SKM-1 treated with dmso at 0.1 percent for 144 hours (cell line): ENCODE results near the gene TADA2A.

Experiments
- DNase-seq: peaks from one replicate; lab custom pipeline; 2025; ENCODE audit not compliant: unreplicated experiment; lab: John Stamatoyannopoulos, UW

Gene TADA2A, protein sequence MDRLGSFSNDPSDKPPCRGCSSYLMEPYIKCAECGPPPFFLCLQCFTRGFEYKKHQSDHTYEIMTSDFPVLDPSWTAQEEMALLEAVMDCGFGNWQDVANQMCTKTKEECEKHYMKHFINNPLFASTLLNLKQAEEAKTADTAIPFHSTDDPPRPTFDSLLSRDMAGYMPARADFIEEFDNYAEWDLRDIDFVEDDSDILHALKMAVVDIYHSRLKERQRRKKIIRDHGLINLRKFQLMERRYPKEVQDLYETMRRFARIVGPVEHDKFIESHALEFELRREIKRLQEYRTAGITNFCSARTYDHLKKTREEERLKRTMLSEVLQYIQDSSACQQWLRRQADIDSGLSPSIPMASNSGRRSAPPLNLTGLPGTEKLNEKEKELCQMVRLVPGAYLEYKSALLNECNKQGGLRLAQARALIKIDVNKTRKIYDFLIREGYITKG

GRCh38 chr17:37406635-37407461 is at the start of gene TADA2A, which contains the start of gene ACACA:
TADA2A (plus strand) TSS chr17:37406886; CDS start chr17:37411366, 4,480 bp downstream.
ACACA (minus strand) TSS chr17:37406836; CDS start chr17:37406299, 537 bp downstream.
- DNase-seq, result peak; percentile 75

- DNase-seq, result peak; percentile 21
Measured at GRCh38 chr17:37358098-37358829, 48.4 kb upstream of the TADA2A start.

DNA sequence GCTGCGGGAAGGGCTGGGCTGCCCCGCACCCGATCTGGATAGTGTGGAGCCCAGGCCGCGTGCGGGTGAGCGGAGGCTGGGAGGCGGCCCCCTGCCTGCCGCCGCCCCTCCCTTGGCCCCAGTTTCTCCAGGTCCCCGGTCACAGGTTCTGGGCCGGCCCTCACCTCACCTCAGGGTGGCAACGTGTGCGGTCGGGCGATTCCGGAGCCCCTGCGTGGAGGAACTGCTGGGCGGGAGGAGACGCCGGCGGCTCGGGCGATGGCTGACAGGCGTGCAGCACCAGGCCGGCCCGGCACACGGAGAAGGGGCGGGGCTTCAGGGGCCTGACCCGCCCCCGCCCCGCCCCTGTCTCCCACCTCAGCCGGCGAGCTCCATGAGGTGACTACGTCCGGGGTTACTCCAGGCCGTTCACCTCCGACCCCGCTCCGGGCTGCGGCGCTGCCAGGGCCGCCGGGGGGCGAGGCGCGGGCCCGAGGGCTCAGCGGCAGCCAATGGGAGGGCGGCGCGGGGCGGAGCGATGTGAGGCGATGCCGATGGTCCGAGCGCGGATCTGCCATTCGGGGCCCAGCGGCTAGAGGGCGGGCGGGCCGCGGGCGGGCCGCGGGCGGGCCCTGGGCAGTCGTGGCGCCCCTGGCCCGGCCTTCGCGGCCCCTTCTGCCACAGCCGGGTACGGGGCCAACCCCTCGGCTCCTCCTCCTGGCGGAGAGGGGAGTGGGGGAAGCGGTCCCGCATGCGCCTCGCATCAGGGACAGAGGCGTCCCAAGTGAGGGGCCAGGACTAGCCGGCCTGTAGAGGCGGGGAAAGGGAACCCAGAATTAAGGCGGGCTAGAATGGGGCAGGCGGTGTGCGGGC is 47.6 kb upstream of the TADA2A start:
- peak; percentile 91 for DNase-seq

GRCh38 chr17:37359682-37360188 is 47.0 kb upstream of the TADA2A start:
- DNase-seq, result no peak

DNA sequence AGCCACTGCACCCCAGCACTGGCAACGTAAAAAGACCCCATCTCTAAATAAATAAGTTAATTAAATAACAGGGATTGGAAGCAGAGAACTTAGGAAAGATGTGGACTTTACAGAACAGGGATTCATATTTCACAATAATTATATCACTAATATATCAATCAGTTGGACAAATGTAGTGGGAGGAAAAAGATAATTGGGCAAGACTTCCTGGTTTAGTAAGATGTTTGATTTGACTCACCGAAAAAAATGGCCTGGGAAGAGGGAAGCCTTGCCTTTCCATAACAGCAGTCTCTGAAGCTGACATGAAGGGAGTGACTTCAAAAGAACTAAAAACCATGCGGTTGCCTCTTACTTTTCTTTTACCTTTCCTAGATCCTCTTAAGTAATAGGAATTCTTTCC is 46.1 kb upstream of the TADA2A start:
- no peak for DNase-seq

DNA sequence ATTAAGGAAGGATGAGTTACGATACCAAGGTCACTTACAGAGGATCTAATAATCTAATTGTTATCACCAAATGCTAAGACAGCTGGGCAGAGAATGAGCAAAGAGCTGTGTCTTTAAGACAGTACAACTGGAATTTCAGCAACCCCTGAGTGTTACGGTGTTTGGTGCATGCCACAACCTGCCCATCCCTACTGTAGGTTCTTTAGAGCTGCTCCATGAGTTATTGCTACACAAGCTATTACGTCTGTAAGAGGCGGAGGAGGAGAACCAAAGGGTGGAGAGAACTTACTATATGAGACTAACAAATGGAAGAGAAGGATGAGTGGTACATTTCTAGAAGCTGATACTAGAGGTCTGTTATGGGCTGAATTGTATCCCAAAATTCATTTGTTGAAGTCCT is 45.1 kb upstream of the TADA2A start:
- DNase-seq, result no peak

GRCh38 chr17:37365589-37365988 is 41.1 kb upstream of the TADA2A start:
- DNase-seq, result no peak

- peak; percentile 28 for DNase-seq
Measured at GRCh38 chr17:37368577-37368976, 38.1 kb upstream of the TADA2A start.

DNA sequence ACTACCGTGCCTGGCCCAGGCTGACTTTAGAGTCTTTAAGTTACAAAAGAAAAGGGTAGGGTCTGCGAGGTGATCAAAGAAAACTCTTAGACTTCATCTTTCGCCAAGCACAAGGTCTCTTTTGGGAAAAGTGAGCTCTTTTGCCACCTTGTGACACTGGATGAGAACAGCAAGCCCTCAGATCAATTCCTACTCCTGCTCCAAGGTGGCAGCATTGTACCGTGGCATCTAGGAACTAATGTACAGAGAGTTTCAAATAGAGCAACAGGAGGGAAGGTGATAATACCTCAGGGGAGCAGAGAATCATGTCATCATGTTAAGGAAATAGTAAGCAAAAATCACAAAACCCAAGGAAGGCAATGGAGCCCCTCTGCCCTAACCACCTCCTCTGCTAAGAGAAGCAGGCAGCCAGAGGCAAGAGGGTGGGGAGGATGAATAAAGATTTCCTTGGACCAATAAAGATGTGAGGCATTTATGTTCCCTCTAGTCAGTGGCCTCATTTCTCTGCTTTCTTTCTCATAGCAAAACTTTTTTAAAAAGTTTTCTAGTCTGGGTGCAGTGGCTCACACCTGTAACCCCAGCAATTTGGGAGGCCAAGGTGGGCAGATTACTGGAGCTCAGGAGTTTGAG is 33.0 kb upstream of the TADA2A start:
- DNase-seq, result peak; percentile 72

DNA sequence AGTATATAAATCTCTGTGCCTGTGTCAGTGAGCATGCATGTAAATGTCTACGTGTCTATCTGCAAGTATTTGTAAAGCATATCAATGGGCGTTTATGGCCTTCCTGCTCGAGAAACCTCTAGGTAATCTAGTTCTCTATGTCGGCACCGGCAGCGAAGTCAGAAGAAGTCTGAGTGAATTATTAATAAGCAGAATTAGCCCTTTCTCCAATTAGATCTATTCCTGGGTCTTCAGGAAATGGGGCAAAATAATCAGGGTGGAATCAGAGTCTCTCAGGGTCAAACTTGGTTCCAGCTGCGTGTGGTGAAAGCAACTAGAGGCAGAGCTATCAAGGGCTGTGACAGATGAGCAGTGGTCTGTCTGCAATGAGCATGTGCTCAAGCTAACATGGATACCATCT is 31.0 kb upstream of the TADA2A start, which contains the start of gene C17orf78:
C17orf78 (plus strand) TSS at position 280 of the 400 bp plus-strand sequence; CDS start at position 388, 108 bp downstream.
- no peak for DNase-seq

DNA sequence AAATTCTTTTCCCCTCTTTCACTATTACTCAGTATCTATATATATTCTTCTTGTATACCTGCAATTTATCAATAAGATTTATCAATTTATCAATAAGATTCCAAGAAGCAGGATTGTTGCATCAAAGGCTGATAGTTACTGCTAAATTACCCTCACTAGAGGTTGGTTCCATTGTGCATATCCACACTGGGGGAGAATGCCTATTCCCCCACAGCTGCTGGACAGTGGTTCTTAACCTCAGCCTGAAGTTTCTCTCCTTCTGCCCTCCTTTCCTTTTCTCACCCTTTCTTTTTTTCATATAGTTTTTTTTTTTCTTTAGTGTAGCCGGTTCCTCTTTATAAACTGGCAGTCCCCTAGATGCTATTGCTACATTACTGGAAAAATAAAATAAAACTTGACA is 24.6 kb upstream of the TADA2A start:
- DNase-seq, result no peak

DNA sequence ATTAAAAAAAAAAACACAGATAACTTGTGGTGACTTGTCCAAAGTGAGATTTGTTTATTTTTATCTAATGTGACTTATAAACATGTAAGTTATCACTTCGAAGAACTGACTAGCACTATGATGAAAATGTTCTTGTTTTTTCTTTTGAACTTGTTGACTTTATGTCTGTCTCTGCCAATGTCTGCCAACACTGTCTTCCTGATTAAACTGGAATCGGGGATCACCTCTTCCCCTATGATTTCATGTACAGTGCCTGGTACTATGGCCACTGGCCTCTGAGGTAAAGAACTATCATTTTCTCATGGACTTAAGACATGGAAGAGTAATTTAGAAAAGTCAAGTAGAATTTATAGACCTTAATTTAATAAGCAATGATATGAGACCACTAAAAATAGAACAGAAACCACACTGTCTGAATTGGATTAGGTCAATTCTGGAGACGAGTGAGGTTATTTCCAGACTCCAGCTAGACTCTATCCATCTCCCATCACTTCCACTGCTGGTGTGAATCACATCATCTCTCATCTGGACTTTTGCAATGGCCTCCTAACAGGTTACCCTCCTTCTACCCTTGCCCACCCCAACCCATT is 22.0 kb upstream of the TADA2A start:
- no peak for DNase-seq

- DNase-seq, result no peak
Measured at GRCh38 chr17:37385474-37385990, 21.2 kb upstream of the TADA2A start.

GRCh38 chr17:37386462-37386861 is 20.2 kb upstream of the TADA2A start:
- DNase-seq, result no peak

- DNase-seq, result no peak
Measured at GRCh38 chr17:37388266-37388665, 18.4 kb upstream of the TADA2A start.

GRCh38 chr17:37389160-37389559 is 17.5 kb upstream of the TADA2A start:
- no peak for DNase-seq

- no peak for DNase-seq
Measured at GRCh38 chr17:37391146-37391545, 15.5 kb upstream of the TADA2A start.

- no peak for DNase-seq
Measured at GRCh38 chr17:37392024-37392590, 14.6 kb upstream of the TADA2A start.

GRCh38 chr17:37393352-37393751 is 13.3 kb upstream of the TADA2A start:
- no peak for DNase-seq
